Stimulated activated CD4-positive, alpha-beta T cell treated with anti-CD3 and anti-CD28 coated beads, TNF-alpha, amount 100 ng/mL, for 48 hours (primary cell): ENCODE results near the gene TFR2.

Experiments
- DNase-seq, 3 donors: peaks; one replicate each; pipeline ENCODE4 v3.0.0-alpha.2; 2020; ENCODE audit warnings: low read depth in 3 of 3

TFR2 gene

GRCh38 chr7:100641463-100641859, at the start of gene TFR2:
Gene TFR2 (minus strand): TSS chr7:100641552. CDS start chr7:100641509, 43 bp downstream.
- DNase-seq = no peak

DNA sequence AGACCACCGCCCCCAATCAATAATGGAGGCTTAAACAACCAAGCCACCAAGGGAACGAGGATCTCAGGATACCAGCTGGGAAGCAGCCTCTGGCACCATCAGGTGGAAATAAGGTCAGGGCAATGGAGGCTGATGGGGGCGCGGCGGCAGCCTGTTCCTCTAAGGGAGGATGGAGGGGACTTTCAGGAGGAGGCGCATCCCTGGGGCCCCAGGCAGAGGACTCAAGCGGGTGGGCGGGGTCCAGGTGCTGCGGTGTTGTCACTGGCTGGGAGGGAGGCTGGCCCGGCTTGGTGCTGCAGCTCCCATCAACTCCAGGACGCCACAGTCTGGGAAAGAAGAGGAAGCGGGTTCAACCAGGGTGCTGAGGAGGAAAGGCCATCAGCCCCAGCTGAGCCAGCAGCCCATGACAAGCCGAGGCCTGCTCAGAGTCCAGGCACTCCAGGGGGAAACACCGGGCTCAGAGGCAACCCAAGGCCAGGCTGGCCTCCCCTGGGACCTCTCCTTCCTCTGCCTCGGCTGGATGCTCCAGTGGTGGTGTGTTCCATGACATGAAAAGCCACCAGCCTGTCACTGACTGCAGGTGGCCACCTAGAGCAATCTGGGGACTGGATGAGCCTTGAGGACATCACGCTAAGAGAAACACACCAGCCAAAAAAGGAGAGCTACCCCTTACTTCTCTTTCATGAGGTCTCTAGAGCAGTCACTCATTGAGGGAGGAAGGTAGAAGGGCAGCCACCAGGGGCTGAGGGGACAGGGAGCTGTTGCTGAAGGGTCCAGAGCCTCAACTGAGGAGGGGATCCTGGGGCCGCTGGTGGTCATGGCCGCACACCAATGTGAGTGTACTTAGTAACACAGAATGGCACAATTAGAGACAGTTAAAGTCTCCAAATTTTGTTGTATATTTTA, 48.1 kb upstream of the TFR2 start:
- no peak for DNase-seq

DNA sequence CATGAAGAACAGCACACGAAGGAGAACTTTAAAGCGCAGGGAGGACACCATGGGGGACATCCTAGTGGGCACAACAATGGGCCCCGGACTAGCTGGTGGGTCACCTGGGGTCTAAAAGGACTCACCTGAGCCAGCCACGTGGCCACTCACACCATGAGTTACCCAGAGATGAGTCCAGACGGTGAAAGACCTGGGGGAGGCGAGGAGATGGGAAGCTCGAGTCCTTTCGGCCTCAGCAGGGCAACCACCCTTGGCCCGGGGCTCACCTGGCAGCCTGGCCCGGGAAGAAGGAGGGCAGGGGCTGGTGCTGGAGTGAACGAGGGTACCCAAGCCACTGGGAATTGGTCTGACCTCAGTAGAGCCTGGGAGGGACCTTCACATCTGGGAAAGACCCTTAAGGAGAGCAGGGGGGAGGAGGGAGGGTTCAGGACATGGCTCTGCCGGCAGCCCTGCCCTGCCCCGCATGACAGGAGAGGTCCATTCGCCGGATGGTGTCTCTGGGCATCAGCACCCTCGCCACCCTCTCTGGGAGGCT, 47.0 kb upstream of the TFR2 start:
- no peak for DNase-seq

DNA sequence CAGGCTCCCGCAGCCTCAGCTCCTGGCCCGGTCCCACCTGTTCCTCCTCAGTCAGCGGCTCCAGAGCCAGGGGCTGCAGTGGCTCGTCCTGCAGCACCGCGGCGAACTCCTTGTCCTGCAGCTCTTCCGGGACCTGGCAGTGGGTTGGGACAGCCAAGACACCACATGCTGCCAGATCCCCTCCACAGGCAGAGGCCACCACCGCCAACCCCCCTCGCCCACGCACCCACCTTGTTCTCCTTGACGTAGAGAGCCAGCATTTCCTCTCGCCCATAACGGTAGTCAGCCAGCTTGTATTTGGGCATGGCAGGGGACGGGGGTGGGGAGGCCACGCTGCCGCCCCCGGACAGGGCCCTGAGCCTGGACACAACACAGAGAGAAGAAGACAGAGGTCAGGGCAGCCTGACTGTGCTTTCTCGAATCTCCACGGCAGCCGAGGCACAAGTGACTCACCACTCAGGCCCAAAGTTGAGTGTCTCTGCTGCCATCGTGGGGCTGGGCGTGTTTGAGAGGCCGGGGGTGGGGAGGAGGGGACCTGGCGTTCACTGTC, 46.5 kb upstream of the TFR2 start:
- no peak for DNase-seq

GRCh38 chr7:100687261-100687660, 45.9 kb upstream of the TFR2 start:
- no peak for DNase-seq

- DNase-seq = no peak
Measured at GRCh38 chr7:100686822-100687211, 45.5 kb upstream of the TFR2 start.

GRCh38 chr7:100686201-100686821, 45.0 kb upstream of the TFR2 start:
- DNase-seq = no peak

- DNase-seq = no peak
Measured at GRCh38 chr7:100685631-100686145, 44.3 kb upstream of the TFR2 start.

GRCh38 chr7:100685049-100685605, 43.8 kb upstream of the TFR2 start:
- no peak for DNase-seq

GRCh38 chr7:100684534-100685042, 43.2 kb upstream of the TFR2 start:
- DNase-seq = no peak

- DNase-seq = no peak
Measured at GRCh38 chr7:100683659-100684533, 42.5 kb upstream of the TFR2 start.

DNA sequence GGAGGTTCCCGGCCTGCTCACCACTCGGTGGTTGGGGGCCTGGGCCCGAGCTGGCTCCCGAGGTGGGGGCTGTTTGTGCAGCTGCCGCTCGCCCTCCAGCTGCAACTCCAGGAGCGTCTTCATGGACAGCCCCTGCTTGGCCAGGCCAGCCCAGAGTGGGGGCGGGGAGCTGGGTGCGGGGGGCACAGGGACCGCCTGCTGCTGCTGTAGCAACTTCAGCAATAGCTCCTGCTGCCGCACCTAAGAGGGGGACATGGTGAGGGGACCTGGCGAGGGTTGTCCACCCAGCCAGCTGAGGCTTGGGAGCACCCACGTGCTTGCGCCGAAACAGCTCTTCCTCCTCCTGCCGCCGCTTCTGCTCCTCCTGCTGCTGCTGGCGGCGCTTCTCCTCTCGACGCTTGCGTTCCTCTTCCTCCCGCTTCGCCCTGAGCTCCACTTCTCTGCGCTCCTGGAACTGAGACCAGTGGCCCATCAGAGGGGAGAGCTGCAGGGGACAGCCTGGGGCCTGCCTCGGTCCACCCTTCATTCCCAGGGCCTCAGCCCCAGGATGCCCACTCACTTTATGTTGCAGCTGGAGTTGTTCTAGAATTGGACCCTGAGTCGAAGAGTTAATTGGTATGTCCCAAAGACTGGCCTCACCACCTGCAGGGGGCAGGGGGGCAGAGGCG, 41.8 kb upstream of the TFR2 start:
- DNase-seq = no peak

- DNase-seq = no peak
Measured at GRCh38 chr7:100682228-100682741, 40.9 kb upstream of the TFR2 start.

DNA sequence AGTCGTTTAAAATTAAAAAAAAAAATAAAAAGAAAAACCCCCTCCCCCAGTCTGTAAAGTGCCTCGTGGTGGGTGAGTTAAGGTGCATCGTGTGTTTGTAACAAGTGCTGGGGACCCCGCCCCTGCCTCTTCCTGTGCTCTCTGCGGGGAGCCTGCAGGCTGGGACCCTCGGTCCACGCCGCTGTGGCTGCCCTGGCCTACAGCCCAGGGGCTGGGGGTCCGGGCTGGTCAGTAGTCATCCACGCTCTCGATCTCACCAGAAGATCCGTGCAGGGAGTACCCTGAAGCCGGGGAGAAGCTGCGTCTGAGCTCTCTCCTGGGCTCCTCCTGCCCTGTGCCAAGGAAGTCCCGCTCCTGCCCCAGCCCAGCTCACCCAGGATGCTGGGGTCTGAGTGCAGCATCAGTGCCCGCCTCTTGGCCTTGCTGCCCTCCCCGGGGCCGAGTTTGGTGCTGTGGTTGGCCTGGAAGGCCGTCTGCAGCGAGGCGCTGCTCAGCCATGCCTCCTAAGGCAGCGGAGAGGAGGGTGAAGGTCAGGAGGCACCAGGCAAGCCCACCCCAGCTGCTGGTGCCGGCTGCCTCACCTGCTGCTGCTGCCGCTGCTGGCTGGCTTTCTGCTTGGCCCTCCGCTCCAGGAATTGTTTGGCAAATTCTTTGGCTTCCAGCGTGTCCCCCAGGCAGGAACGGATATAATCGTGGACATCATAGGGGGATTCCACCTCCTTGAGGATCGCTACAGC, 40.3 kb upstream of the TFR2 start:
- DNase-seq = no peak

DNA sequence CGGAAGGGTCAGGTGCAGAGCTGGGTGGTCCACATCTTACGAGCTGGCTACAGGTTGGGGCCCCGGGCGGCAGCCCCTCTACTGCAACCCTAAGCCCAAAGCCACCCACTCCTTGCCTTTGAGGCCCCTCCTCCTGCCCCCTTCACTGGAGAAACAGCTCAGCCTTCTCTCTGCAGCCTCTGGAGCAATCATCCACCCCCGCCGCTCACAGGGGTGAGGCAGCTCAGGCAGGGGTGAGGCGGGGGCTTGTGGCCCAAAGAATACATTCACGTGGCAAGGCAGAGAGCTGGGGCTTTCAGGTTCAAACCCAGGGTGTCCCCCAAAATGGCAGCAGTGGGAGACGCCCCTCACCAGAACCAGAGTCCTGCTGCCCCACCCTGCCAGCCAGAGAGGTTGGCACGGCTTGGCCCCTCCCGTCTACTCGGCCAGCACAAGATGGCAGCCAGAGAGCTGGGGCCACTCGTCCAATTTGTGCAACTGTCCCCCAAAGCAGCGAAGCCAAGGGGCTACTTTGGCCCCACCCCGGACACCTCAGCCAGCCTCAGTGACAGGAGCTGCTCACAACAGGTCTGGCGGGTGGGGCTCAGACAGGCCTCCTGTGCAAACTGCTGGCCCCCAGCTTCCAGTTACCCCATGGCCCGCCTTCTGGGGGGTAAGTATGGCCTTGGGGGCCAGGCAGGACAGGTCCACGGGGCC, 39.4 kb upstream of the TFR2 start:
- no peak for DNase-seq

DNA sequence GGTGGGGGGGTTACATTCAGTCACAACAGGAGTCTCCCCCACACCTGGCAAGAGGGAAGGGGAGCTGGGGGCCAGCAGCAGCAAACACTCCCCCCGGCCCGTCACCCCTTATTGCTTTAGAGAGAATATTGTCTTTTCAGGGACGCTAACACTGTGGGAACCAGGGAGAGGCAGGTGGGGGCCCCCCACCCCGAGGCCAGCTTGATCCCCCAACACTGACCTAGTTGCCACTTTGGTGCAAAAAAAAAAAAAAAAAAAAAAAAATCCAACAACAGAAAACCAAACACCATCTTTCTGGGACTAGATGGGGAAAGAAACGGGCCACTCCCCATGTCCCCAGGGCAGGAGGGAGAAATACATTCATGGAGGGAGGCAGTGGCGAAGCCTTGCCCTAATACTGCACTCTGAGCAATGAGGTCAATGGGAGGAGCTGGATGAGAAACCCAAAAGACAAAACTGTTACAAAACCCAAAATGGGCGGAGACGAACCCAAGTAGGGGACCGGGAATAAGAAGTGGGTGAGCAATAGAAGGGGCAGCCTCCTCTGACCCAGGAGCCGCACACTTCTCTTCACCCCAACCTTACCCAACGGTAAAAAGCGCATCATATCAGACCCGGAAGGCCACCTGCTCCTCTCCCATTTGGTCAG, 38.7 kb upstream of the TFR2 start:
- no peak for DNase-seq

GRCh38 chr7:100679129-100679926, 38.0 kb upstream of the TFR2 start:
- DNase-seq = no peak
